ENCODE data around the gene DPH7.
"Not testable (repeated sequence)": the region's sequence is repeated elsewhere in the genome, so short reads cannot be mapped to it uniquely, and the experiment has no call there.

Gene DPH7

GRCh38 chr9:137575364-137575715 lies 3.4 kb downstream of the DPH7 start:
- no peak overlapping the region; the same call in 1 of the 2 replicates for H3K27ac ChIP-seq
- no peak for TF ChIP-seq CTCF (conservative IDR thresholded peaks at IDR 0.05)

DNA sequence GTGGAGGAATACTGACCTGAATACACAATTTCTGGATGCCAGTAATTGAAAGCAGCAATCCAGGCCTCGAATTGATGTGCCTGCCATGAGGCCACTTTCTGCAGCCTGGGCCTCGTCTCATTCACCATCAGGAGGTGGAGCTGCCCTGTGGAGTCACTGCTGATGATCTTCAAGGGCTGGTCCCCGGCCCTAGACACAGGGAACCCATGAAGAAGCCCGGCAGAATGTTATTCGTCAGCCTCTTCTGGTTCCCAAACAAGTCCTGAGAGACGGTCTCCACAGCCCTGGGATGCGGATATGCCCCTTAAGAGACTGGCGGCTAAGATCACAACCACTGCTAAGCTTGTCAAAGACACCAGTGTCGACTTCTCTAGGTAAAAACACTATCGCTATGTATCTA lies 4.5 kb downstream of the DPH7 start:
- no peak for TF ChIP-seq CTCF (conservative IDR thresholded peaks at IDR 0.05)
- no peak overlapping the region for H3K27ac ChIP-seq

GRCh38 chr9:137570566-137570965 lies 8.2 kb downstream of the DPH7 start:
- TF ChIP-seq CTCF (conservative IDR thresholded peaks at IDR 0.05): no peak
- H3K27ac ChIP-seq: no peak overlapping the region

DNA sequence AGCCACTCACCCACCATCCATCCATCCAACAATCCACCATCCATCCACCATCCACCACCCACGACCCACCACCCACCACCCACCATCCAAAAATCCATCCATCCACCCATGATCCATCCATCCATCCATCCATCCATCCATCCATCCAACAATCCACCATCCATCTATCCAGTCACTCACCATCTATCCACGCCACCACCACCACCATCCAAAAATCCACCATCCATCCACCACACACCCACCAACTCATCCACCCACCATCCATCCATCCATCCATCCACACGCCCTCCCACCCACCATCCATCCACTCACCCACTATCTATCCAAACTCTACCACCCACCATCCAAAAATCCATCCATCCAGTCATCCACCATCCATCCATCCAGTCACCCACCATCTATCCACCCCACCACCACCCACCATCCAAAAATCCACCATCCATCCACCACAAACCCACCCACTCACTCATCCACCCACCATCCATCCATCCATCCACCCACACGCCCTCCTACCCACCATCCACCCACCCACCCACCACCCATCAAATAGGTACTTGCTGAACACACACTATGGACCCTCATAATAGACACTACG lies 9.0 kb downstream of the DPH7 start:
- TF ChIP-seq CTCF (conservative IDR thresholded peaks at IDR 0.05): no peak
- H3K27ac ChIP-seq: no peak overlapping the region

DNA sequence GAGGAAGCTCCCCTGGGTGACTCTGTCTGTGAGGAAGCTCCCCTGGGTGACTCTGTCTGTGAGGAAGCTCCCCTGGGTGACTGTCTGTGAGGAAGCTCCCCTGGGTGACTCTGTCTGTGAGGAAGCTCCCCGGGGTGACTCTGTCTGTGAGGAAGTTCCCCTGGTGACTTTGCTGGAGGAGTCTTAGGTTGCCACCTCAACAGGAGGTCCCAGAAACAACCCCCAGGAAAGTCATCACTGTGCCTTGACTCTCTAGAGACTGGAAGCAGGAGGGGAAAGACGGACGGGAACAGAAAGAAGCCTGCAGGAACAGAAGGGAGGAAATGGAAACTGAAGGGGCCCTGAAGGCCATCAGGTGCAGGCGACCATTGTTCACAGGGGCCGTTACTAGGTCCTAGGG lies 10.3 kb downstream of the DPH7 start:
- not testable (repeated sequence) for H3K27ac ChIP-seq

DNA sequence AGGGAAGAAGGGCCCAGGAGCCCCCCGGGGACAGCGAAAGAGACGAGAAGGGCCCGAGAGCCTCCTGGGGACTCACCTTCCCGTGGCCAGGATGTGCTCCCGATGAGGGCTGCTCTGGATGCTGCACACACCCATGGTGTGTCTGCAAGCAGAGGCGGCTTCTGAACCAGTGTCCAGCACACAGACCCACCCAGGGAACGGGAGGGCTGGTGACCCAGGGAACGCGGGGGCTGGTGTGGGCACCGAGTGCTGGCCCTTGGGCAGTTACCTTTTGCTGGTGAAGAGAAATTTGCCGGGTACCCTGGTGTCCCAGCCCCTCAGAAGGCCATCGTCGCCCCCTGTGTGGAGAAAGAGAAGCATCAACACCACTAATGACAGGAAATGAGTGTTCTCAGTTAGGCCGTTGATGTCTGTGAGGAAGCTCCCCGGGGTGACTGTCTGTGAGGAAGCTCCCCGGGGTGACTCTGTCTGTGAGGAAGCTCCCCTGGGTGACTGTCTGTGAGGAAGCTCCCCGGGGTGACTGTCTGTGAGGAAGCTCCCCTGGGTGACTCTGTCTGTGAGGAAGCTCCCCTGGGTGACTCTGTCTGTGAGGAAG lies 13.8 kb downstream of the DPH7 start:
- no peak for TF ChIP-seq CTCF (conservative IDR thresholded peaks at IDR 0.05)
- H3K27ac ChIP-seq: no peak overlapping the region

DNA sequence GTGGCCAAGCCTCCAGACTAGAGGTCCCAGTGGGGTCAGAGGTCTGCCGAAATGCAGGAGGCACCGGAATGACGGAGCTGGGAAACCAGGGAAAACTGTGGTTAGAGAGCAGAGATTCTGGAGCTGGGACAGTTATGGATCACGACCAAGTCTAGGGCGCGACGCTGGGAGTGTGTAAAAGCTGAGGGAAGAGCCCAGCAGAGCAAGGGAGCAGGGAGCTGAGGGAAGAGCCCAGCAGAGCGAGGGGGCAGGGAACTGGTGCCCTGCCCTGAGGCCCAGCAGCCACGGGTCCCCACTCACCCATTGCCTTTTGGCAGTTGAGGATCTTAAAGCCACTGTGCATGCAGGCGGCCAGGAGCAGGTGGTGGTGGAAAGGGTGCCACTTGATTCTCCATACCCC lies 14.6 kb downstream of the DPH7 start:
- TF ChIP-seq CTCF (conservative IDR thresholded peaks at IDR 0.05): no peak

GRCh38 chr9:137558127-137558526 lies 20.6 kb downstream of the DPH7 start:
- TF ChIP-seq CTCF (conservative IDR thresholded peaks at IDR 0.05): no peak

More for the DNA sequence above, 14.6 kb downstream of the DPH7 start:
- H3K27ac ChIP-seq: no peak overlapping the region

More at GRCh38 chr9:137558127-137558526, 20.6 kb downstream of the DPH7 start:
- H3K27ac ChIP-seq: no peak overlapping the region
